PC-9 (cell line): ENCODE results near the gene QSER1.
"Not testable (repeated sequence)": the region's sequence is repeated elsewhere in the genome, so short reads cannot be mapped to it uniquely, and the experiment has no call there.

Experiments used
- CTCF ChIP-seq: fragments of 200-600 bp; sonication (generic); conservative IDR thresholded peaks from 2 replicates; pipeline ENCODE4 v1.6.1; 2017; ENCODE audit warnings: mixed run types, antibody characterized with exemption, mild to moderate bottlenecking, moderate library complexity
- EZH2 ChIP-seq: fragments of 200-600 bp; sonication (generic); IDR thresholded peaks from 2 replicates; pipeline ENCODE4 v1.8.0; 2017; ENCODE audit warnings: antibody characterized with exemption, low read depth

DNA sequence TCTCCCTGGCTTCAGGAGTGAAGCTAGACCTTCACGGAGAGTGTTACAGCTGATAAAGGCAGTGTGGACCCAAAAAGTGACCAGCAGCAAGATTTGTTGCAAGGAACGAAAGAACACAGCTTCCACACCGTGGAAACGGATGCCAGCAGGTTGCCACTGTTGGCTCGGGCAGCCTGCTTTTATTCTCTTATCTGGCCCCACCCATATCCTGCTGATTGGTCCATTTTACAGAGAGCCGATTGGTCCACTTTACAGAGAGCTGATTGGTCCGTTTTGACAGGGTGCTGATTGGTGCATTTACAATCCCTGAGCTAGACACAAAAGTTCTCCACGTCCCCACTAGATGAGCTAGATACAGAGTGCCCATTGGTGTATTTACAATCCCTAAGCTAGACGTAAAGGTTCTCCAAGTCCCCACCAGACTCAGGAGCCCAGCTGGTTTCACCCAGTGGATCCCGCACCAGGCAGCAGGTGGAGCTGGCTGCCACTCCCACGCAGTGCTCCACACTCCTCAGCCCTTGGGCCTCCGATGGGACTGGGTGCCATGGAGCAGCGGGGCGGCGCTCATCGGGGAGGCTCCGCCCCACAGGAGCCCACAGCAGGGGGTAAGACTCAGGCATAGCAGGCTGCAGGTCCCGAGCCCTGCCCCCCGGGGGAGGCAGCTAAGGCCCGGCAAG lies 4.8 kb upstream of the QSER1 start:
- not testable (repeated sequence) for TF ChIP-seq EZH2, CTCF
